PC-9 (cell line): Measurements from ENCODE around the gene RRP9. TPM values are rescaled to one million over a fixed set of nuclear protein-coding genes. Genes with fewer than 3 reads are reported as not detected.

Experiments
- BruUV-seq: library from RNA; stranded (reverse); fragments of 400-500 nt; replicated peaks from 2 replicates; lab custom pipeline; 2021; lab: Mats Ljungman, UMichigan
- CTCF ChIA-PET: fragments of 300-600 bp; sonication (Branson Sonifier 250); formaldehyde crosslinking; loops from one replicate; lab custom pipeline; 2022; ENCODE audit warnings: antibody characterized with exemption; lab: Charles Lee
- POLR2A ChIA-PET: fragments of 300-600 bp; sonication (Branson Sonifier 250); formaldehyde crosslinking; loops from one replicate; lab custom pipeline; 2022; ENCODE audit warnings: antibody characterized with exemption; ENCODE audit not compliant: unreplicated experiment; lab: Charles Lee
- DNase-seq, 2 experiments: peaks; one replicate each; pipeline versions ENCODE4 v3.0.0 to v3.0.0-alpha.2; 2015 to 2022; ENCODE audit warnings: mixed read lengths in 1 of 2
- H2AFZ ChIP-seq: fragments of 200-600 bp; sonication (generic); 2 replicates; pipeline ENCODE4 v1.8.1; 2017; ENCODE audit warnings: antibody characterized with exemption
- H3F3A ChIP-seq: fragments of 200-600 bp; sonication (generic); 2 replicates; pipeline ENCODE4 v1.8.1; 2017; ENCODE audit warnings: antibody characterized with exemption, mild to moderate bottlenecking, low read depth; ENCODE audit not compliant: insufficient read depth
- H3K27ac ChIP-seq: fragments of 200-600 bp; sonication (generic); 2 replicates; pipeline ENCODE4 v1.6.1; 2016; ENCODE audit warnings: mixed run types
- H3K27me3 ChIP-seq: fragments of 200-600 bp; sonication (generic); 2 replicates; pipeline ENCODE4 v1.6.1; 2016; ENCODE audit warnings: low read depth, mixed run types; ENCODE audit not compliant: insufficient read depth
- H3K36me3 ChIP-seq: fragments of 200-600 bp; sonication (generic); 2 replicates; pipeline ENCODE4 v1.6.1; 2016; ENCODE audit warnings: low read depth, mixed run types
- H3K4me1 ChIP-seq: fragments of 200-600 bp; sonication (generic); replicated peaks from 2 replicates; pipeline ENCODE4 v1.6.1; 2016; ENCODE audit warnings: mixed run types; ENCODE audit not compliant: insufficient read depth
- H3K4me2 ChIP-seq: fragments of 200-600 bp; sonication (generic); 2 replicates; pipeline ENCODE4 v1.6.1; 2017; ENCODE audit warnings: mixed run types
- H3K4me3 ChIP-seq: fragments of 200-600 bp; sonication (generic); 2 replicates; pipeline ENCODE4 v1.6.1; 2016; ENCODE audit warnings: mixed run types
- H3K79me2 ChIP-seq: fragments of 200-600 bp; sonication (generic); 2 replicates; pipeline ENCODE4 v1.6.1; 2017; ENCODE audit warnings: low read depth, mixed run types
- H3K9me2 ChIP-seq: fragments of 200-600 bp; sonication (generic); 2 replicates; pipeline ENCODE4 v1.8.1; 2017; ENCODE audit warnings: mild to moderate bottlenecking; ENCODE audit not compliant: insufficient read depth
- H3K9me3 ChIP-seq: fragments of 200-600 bp; sonication (generic); 2 replicates; pipeline ENCODE4 v1.8.1; 2016; ENCODE audit warnings: low read depth; ENCODE audit not compliant: insufficient read depth
- H4K20me1 ChIP-seq: fragments of 200-600 bp; sonication (generic); 2 replicates; pipeline ENCODE4 v1.8.1; 2017; ENCODE audit not compliant: insufficient read depth
- CTCF ChIP-seq: fragments of 200-600 bp; sonication (generic); conservative IDR thresholded peaks from 2 replicates; pipeline ENCODE4 v1.6.1; 2017; ENCODE audit warnings: mixed run types, antibody characterized with exemption, mild to moderate bottlenecking, moderate library complexity
- EZH2 ChIP-seq: fragments of 200-600 bp; sonication (generic); IDR thresholded peaks from 2 replicates; pipeline ENCODE4 v1.8.0; 2017; ENCODE audit warnings: antibody characterized with exemption, low read depth
- intact Hi-C: fragments of 100-400 bp; cut with micrococcal nuclease; formaldehyde crosslinking; loops from one replicate; pipeline ENCODE4 v1.10.0; 2022; ENCODE audit not compliant: unreplicated experiment
- total RNA-seq: library from RNA; stranded (reverse); gene quantifications from 2 replicates; pipeline ENCODE4 v1.2.3, GENCODE V29; 2021

Gene RRP9
- total RNA-seq, 1 experiment from 2014 or later, result 23.4 TPM

- Histone ChIP-seq H3K27me3 (no peaks in the 10 kb centered on the region), H3K4me1 (peaks cover 16% of the 10 kb centered on the region; the same call in 1 of the 2 replicates), H3K79me2 (peaks cover 14% of the 10 kb centered on the region), H3K9me2 (no peaks in the 10 kb centered on the region), H3K36me3 (no peaks in the 10 kb centered on the region), H4K20me1 (no peaks in the 10 kb centered on the region), H3K9me3 (no peaks in the 10 kb centered on the region), H3K4me3 (no peak overlapping the region), H3K4me2 (no peak overlapping the region), H3K27ac (no peak overlapping the region), H3F3A (no peaks in the 10 kb centered on the region; the same call in 1 of the 2 replicates), H2AFZ (no peak overlapping the region)
- ChIA-PET CTCF (no interaction called here), POLR2A (no interaction called here)
- BruUV-seq, result no TSS peak
- DNase-seq, result no peak
- intact Hi-C loops, result no loop called here
- TF ChIP-seq CTCF (no peak), EZH2 (no peak)
These were observed 3.5 kb upstream of the RRP9 start for GRCh38 chr3:51945031-51945840.

GRCh38 chr3:51944451-51945021, 2.8 kb upstream of the RRP9 start:
- Histone ChIP-seq H3K9me2 (no peaks in the 10 kb centered on the region), H4K20me1 (peaks cover 5% of the 10 kb centered on the region; the same call in 1 of the 2 replicates), H3K36me3 (no peaks in the 10 kb centered on the region), H3K27ac (no peak overlapping the region), H3K79me2 (peaks cover 21% of the 10 kb centered on the region), H3K4me2 (no peak overlapping the region), H3F3A (no peaks in the 10 kb centered on the region; the same call in 1 of the 2 replicates), H3K27me3 (no peaks in the 10 kb centered on the region), H2AFZ (no peak overlapping the region), H3K4me3 (no peak overlapping the region), H3K4me1 (peaks cover 16% of the 10 kb centered on the region; the same call in 1 of the 2 replicates), H3K9me3 (no peaks in the 10 kb centered on the region)
- ChIA-PET POLR2A (no interaction called here), CTCF (no interaction called here)
- intact Hi-C loops, result loop anchor here (5.0 kb wide), 2 partner anchors 293 to 393 kb away; partner anchors contain the start of gene TWF2
- DNase-seq, result no peak
- TF ChIP-seq EZH2 (no peak), CTCF (no peak)
- BruUV-seq, result no TSS peak
